ENCODE results near the gene GPC6.

DNA sequence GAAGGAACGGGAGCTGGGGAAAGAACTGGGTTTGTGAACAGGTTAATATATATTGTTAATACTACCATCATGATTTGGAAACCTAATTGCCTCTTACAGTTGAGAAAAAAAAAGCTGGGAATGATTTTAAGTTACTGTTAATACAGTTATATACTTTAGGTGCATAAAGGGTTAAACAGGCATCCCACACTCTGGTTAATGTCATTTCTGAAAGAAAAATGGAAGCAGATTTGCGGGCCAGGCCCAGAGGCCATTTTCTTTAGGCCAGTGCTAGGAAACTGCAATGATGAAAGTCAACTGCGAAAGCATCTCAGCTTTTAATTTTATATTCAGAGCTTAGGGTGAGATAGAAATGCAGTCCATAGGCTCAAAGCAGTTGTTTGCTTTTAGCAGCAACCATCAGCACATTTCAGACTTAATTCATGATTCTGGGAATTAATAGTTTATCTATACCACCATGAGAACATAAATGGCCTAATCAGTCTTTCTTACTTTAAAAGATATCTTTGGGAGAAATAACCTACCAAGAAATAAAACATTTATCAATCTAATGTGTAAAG lies 592.8 kb downstream of the GPC6 start:
- no peak for TF ChIP-seq EZH2phosphoT487 (IDR thresholded peaks at IDR 0.05; ENCODE audit: insufficient read depth, low read depth)
- TF ChIP-seq EZH2 (IDR thresholded peaks at IDR 0.05; ENCODE audit: insufficient read depth, poor library complexity, severe bottlenecking), result no peak

Data from GM23248 (cell line).